Stimulated activated CD4-positive, alpha-beta T cell treated with anti-CD3 and anti-CD28 coated beads, TNF-alpha, amount 100 ng/mL, for 1 hour (primary cell): Measurements from ENCODE around the gene TBC1D12.
A peak's percentile ranks its signal among the peaks of the same experiment; 100 is the strongest.
"Not testable (repeated sequence)": the region's sequence is repeated elsewhere in the genome, so short reads cannot be mapped to it uniquely, and the experiment has no call there.

Source experiments
- DNase-seq, 3 donors: peaks; one replicate each; pipeline ENCODE4 v3.0.0-alpha.2; 2020; ENCODE audit warnings: low read depth in 3 of 3, low spot score in 1 of 3

Gene TBC1D12

GRCh38 chr10:94542282-94542681 lies 139.9 kb downstream of the TBC1D12 start:
- DNase-seq: not testable (repeated sequence)

- peak; percentile 21 to 58 (median 39) for DNase-seq
Measured at GRCh38 chr10:94545391-94546048, 143.2 kb downstream of the TBC1D12 start, which contains the start of gene HELLS. HELLS (plus strand) TSS chr10:94545788; CDS start chr10:94545922, 134 bp downstream.

- DNase-seq: no peak
Measured at GRCh38 chr10:94546049-94546900, 143.9 kb downstream of the TBC1D12 start.

GRCh38 chr10:94546901-94547185 lies 144.5 kb downstream of the TBC1D12 start:
- no peak for DNase-seq

- no peak for DNase-seq
Measured at GRCh38 chr10:94549221-94549620, 146.9 kb downstream of the TBC1D12 start.

- not testable (repeated sequence) for DNase-seq
Measured at GRCh38 chr10:94567714-94568307, 165.5 kb downstream of the TBC1D12 start.

- DNase-seq: no peak
Measured at GRCh38 chr10:94571081-94571480, 168.7 kb downstream of the TBC1D12 start.

- DNase-seq: no peak
Measured at GRCh38 chr10:94571528-94571927, 169.2 kb downstream of the TBC1D12 start.

- DNase-seq: no peak
Measured at GRCh38 chr10:94578790-94579189, 176.4 kb downstream of the TBC1D12 start.

- DNase-seq: no peak
Measured at GRCh38 chr10:94583124-94583523, 180.8 kb downstream of the TBC1D12 start.
